Measurements from ENCODE around the gene VPS37B. TPM values are rescaled to one million over a fixed set of nuclear protein-coding genes. Genes with fewer than 3 reads are reported as not detected.

VPS37B gene
- total RNA-seq, 1 experiment from 2014 or later: 18.1 TPM

GRCh38 chr12:122855928-122856831 lies 39.7 kb downstream of the VPS37B start:
- no peak overlapping the region for H3K27ac Mint-ChIP-seq
- no peaks in the 10 kb centered on the region for H3K9me3 Mint-ChIP-seq
- H3K27me3 Mint-ChIP-seq (ENCODE audit: low read depth): no peaks in the 10 kb centered on the region
- POLR2A ChIA-PET: no interaction called here
- H3K36me3 Mint-ChIP-seq: no peaks in the 10 kb centered on the region
- CTCF ChIA-PET: interaction anchor here (0.6 to 1.2 kb wide), 4 partner anchors 11 to 624 kb away, joined by 3 to 8 read pairs (median 4); no protein-coding TSS in a partner anchor
- peaks cover 4% of the 10 kb centered on the region; the same call in 1 of the 2 replicates for H3K4me1 Mint-ChIP-seq
- no peak overlapping the region for H3K4me3 Mint-ChIP-seq
- ATAC-seq (no peak), DNase-seq (ENCODE audit: low spot score) (no peak)
- TF ChIP-seq KAT7 (CRISPR knock-in tag; IDR thresholded peaks at IDR 0.05; ENCODE audit: borderline replicate concordance) (no peak), ATF2 (CRISPR knock-in tag; IDR thresholded peaks at IDR 0.05; ENCODE audit: borderline replicate concordance, low read depth) (no peak), FOXK1 (CRISPR knock-in tag; IDR thresholded peaks at IDR 0.05) (no peak), STAT6 (CRISPR knock-in tag; conservative IDR thresholded peaks at IDR 0.05; ENCODE audit: low read depth) (no peak), ATF3 (CRISPR knock-in tag; conservative IDR thresholded peaks at IDR 0.05) (no peak), USF1 (CRISPR knock-in tag; IDR thresholded peaks at IDR 0.05) (no peak), AR (CRISPR knock-in tag; IDR thresholded peaks at IDR 0.05) (no peak), ZMAT4 (CRISPR knock-in tag; IDR thresholded peaks at IDR 0.05) (no peak), ESRRA (CRISPR knock-in tag; IDR thresholded peaks at IDR 0.05; ENCODE audit: borderline replicate concordance) (no peak), ATF6 (CRISPR knock-in tag; IDR thresholded peaks at IDR 0.05) (no peak)
